Measurements from ENCODE around the gene GALNT10. TPM values are rescaled to one million over a fixed set of nuclear protein-coding genes. Genes with fewer than 3 reads are reported as not detected.

GALNT10 gene
- total and polyA plus RNA-seq, 9 of the 15 experiments (the other 6 are each of a cell fraction or from before 2014, with no cell fraction given): 4.6 to 37.1 (median 13.3) TPM

DNA sequence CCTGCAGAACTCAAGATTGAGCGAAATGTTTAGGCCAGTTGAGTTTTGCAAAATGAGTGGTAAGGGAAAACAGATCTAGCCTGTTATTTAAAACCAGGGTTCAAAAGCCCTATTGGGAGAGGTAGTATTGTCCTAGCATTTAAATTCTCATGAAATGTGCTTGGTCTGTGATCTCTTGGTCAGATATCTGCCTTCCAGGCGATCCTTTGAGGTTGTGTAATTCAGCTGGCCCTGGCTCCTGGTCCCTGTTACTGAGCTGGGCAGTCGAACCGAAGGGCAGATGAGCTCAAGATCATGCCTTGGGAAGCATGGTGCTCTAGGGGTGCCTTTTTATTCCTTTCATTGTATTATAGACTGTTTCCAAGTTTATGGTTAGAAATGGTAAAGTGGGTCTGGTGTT, 269.6 kb downstream of the GALNT10 start (continued):
- TF ChIP-seq GATA2 (CRISPR knock-in tag; IDR thresholded peaks at IDR 0.05) (no peak), PHF8 (IDR thresholded peaks at IDR 0.05; ENCODE audit: borderline replicate concordance, low read length) (no peak)
- TF ChIP-seq, protein P1, sequence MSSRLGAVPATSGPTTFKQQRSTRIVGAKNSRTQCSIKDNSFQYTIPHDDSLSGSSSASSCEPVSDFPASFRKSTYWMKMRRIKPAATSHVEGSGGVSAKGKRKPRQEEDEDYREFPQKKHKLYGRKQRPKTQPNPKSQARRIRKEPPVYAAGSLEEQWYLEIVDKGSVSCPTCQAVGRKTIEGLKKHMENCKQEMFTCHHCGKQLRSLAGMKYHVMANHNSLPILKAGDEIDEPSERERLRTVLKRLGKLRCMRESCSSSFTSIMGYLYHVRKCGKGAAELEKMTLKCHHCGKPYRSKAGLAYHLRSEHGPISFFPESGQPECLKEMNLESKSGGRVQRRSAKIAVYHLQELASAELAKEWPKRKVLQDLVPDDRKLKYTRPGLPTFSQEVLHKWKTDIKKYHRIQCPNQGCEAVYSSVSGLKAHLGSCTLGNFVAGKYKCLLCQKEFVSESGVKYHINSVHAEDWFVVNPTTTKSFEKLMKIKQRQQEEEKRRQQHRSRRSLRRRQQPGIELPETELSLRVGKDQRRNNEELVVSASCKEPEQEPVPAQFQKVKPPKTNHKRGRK (tag; IDR thresholded peaks at IDR 0.05): no peak

DNA sequence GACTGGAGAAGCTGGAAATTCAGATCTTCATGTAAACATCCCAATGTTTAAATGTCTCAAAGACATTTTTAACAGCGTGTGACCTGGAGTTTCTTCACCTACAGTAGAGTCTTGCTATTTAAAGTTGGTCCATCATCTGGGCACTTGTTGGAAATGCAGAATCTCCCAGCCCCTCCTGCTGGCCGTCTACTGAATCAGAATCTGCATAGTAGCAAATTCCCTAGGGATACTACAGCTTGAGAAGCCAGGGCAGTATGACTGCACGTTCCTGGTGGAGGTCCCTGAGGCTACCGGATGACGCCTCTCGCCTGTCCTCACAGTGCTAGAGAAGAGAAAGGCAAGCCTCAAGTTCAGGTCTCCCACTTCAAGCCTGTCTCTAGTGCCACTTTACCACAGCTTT, 271.0 kb downstream of the GALNT10 start:
- H3K27ac ChIP-seq (ENCODE audit: extremely low read depth, low read depth, low read length): no peak overlapping the region
- H4K20me1 ChIP-seq (replicated peaks; ENCODE audit: control insufficient read depth, insufficient read depth, low read length): no peaks in the 10 kb centered on the region
- H3K36me3 ChIP-seq (ENCODE audit: control insufficient read depth, insufficient read depth, low read length): peaks cover 4% of the 10 kb centered on the region; the same call in 2 of the 3 replicates
- DNase-seq (ENCODE audit: extremely low read depth in 1 of 4, low spot score in 3 of 4) (no peak), ATAC-seq (no peak; the same call in 1 of the 3 replicates), FAIRE-seq (no peak)
- no peak overlapping the region for H3K4me3 ChIP-seq
- no peaks in the 10 kb centered on the region; the same call in 1 of the 2 replicates for H3K9me3 ChIP-seq (replicated peaks; ENCODE audit: control insufficient read depth, insufficient read depth, low read depth, low read length)
- in situ Hi-C loops (cut with MboI): no loop called here
- H3K4me2 ChIP-seq (ENCODE audit: insufficient read depth, low read length): no peak overlapping the region
- TF ChIP-seq RAD21 (CRISPR knock-in tag; conservative IDR thresholded peaks at IDR 0.05 in 1 of 2, IDR thresholded peaks at IDR 0.05 in 1 of 2) (peak in 1 of 2 experiments; percentile 31; a peak in 2 of 4 replicates), HDAC3 (IDR thresholded peaks at IDR 0.05; ENCODE audit: borderline replicate concordance, partially characterized antibody) (no peak)
- TF ChIP-seq, protein P2, sequence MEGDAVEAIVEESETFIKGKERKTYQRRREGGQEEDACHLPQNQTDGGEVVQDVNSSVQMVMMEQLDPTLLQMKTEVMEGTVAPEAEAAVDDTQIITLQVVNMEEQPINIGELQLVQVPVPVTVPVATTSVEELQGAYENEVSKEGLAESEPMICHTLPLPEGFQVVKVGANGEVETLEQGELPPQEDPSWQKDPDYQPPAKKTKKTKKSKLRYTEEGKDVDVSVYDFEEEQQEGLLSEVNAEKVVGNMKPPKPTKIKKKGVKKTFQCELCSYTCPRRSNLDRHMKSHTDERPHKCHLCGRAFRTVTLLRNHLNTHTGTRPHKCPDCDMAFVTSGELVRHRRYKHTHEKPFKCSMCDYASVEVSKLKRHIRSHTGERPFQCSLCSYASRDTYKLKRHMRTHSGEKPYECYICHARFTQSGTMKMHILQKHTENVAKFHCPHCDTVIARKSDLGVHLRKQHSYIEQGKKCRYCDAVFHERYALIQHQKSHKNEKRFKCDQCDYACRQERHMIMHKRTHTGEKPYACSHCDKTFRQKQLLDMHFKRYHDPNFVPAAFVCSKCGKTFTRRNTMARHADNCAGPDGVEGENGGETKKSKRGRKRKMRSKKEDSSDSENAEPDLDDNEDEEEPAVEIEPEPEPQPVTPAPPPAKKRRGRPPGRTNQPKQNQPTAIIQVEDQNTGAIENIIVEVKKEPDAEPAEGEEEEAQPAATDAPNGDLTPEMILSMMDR (IDR thresholded peaks at IDR 0.05 in 2 of 3, conservative IDR thresholded peaks at IDR 0.05 in 1 of 3; ENCODE audit: insufficient read depth in 2 of 3, low read depth in 1 of 3, low read length in 3 of 3): peak; percentile 12 to 46 (median 18); a peak in 2 of 6 replicates
- POLR2A ChIA-PET: interaction anchor here (0.6 to 3.0 kb wide), 2 partner anchors 10 to 207 kb away, joined by 3 to 10 read pairs; no protein-coding TSS in a partner anchor
- H3K27me3 ChIP-seq (ENCODE audit: control insufficient read depth in 2 of 2, insufficient read depth in 2 of 2, low read length in 2 of 2): peaks cover 2 to 10% of the 10 kb centered on the region in 2 experiments; a peak in 4 of 5 replicates
- H3K9ac ChIP-seq (ENCODE audit: insufficient read depth in 1 of 2, low read depth in 2 of 2, low read length in 2 of 2): no peak overlapping the region
- H3K4me1 ChIP-seq (replicated peaks in 1 of 2; ENCODE audit: control insufficient read depth in 2 of 2, insufficient read depth in 2 of 2, low read length in 2 of 2): no peaks in the 10 kb centered on the region
- H3K9me1 ChIP-seq (ENCODE audit: control insufficient read depth, insufficient read depth, low read length): no peaks in the 10 kb centered on the region
- no TSS peak for BruUV-seq (replicated peaks)
- H3K79me2 ChIP-seq (ENCODE audit: control insufficient read depth, insufficient read depth, low read length): no peaks in the 10 kb centered on the region
- 30% methylated on average over 6 of the region's 6 CpGs for WGBS (ENCODE audit: insufficient coverage, low coverage, missing lambda C conversion rate)
- CTCF ChIA-PET (ENCODE audit: low intra/inter-chr PET ratio): no interaction called here
- intact Hi-C loops (cut with micrococcal nuclease): no loop called here
- no peak overlapping the region for H2AFZ ChIP-seq (ENCODE audit: low read depth, low read length)

Data from K562 (cell line).